Measurements from ENCODE around the gene C10orf120. TPM values are rescaled to one million over a fixed set of nuclear protein-coding genes. Genes with fewer than 3 reads are reported as not detected.

The C10orf120 gene
- not detected in 2 replicates for total RNA-seq
- not detected for total RNA-seq (2013)
- not detected in 2 replicates for polyA plus RNA-seq
- not detected in 2 replicates for polyA minus RNA-seq

GRCh38 chr10:122699796-122700455, at the start of gene C10orf120:
Gene C10orf120, minus strand, starts transcription at chr10:122699846. Its CDS starts 56 bp downstream, at chr10:122699790.
- no peaks in the 10 kb centered on the region for H3K79me2 ChIP-seq (ENCODE audit: control insufficient read depth, insufficient read depth, low read length)
- no peaks in the 10 kb centered on the region for H3K9me3 Mint-ChIP-seq (ENCODE audit: insufficient read depth)
- no peak within 1 kb of the TSS for H2AFZ ChIP-seq (ENCODE audit: insufficient read depth, low read depth, low read length, poor library complexity, severe bottlenecking)
- no peaks in the 10 kb centered on the region for H3K36me3 ChIP-seq (replicated peaks in 1 of 2; ENCODE audit: control extremely low read depth in 1 of 2, control insufficient read depth in 1 of 2, extremely low read depth in 1 of 2, insufficient read depth in 2 of 2, low read length in 1 of 2)
- H3K27ac Mint-ChIP-seq: no peak within 1 kb of the TSS
- DNase-seq (no peak), ATAC-seq (ENCODE audit: low read depth) (no peak)
- TF ChIP-seq CTCF (IDR thresholded peaks at IDR 0.05): no peak
- no peak for TF ChIP-seq EZH2 (IDR thresholded peaks at IDR 0.05; ENCODE audit: borderline replicate concordance, insufficient read depth, low read depth, low read length, poor library complexity, severe bottlenecking)
- no peaks in the 10 kb centered on the region for H3K9me3 ChIP-seq (ENCODE audit: control extremely low read depth in 1 of 3, control insufficient read depth in 2 of 3, insufficient read depth in 1 of 3, low read length in 2 of 3)
- H3K27me3 ChIP-seq (replicated peaks in 1 of 4; ENCODE audit: control extremely low read depth in 1 of 4, control insufficient read depth in 3 of 4, insufficient read depth in 4 of 4, low read length in 3 of 4): no peaks in the 10 kb centered on the region
- POLR2A ChIA-PET: no interaction called here
- peaks cover 13% of the 10 kb centered on the region for H3K27me3 Mint-ChIP-seq
- intact Hi-C loops (cut with micrococcal nuclease): no loop called here
- no peak within 1 kb of the TSS for H3K9ac ChIP-seq (ENCODE audit: low read length)
- H3K4me1 ChIP-seq (ENCODE audit: control insufficient read depth in 2 of 2, insufficient read depth in 2 of 2, low read length in 2 of 2): no peaks in the 10 kb centered on the region
- H3K4me3 ChIP-seq (ENCODE audit: control extremely low read depth in 1 of 5, extremely low read depth in 1 of 5, insufficient read depth in 1 of 5, low read depth in 2 of 5, low read length in 4 of 5): no peak within 1 kb of the TSS
- no peaks in the 10 kb centered on the region for H3K4me1 Mint-ChIP-seq
- H3K27ac ChIP-seq (ENCODE audit: low read length in 2 of 2): no peak within 1 kb of the TSS
- CTCF ChIA-PET: no interaction called here
- H4K20me1 ChIP-seq (ENCODE audit: control insufficient read depth, insufficient read depth, low read length, poor library complexity, severe bottlenecking): no peaks in the 10 kb centered on the region
- H3K4me3 Mint-ChIP-seq: no peak within 1 kb of the TSS
- no peak within 1 kb of the TSS for H3K4me2 ChIP-seq (replicated peaks; ENCODE audit: low read depth, low read length, poor library complexity, severe bottlenecking)
- 77% methylated on average over 4 of the region's 5 CpGs for WGBS (ENCODE audit: insufficient coverage)

GRCh38 chr10:122748496-122748895, 48.9 kb upstream of the C10orf120 start:
- CTCF ChIA-PET: no interaction called here
- POLR2A ChIA-PET: no interaction called here
- no peaks in the 10 kb centered on the region for H3K4me1 Mint-ChIP-seq

More at GRCh38 chr10:122748496-122748895, 48.9 kb upstream of the C10orf120 start:
- TF ChIP-seq CTCF (IDR thresholded peaks at IDR 0.05): no peak
- TF ChIP-seq EZH2 (IDR thresholded peaks at IDR 0.05; ENCODE audit: borderline replicate concordance, insufficient read depth, low read depth, low read length, poor library complexity, severe bottlenecking): no peak
- DNase-seq: no peak
- peaks cover 5% of the 10 kb centered on the region for H3K27me3 Mint-ChIP-seq
- Histone ChIP-seq H3K79me2 (ENCODE audit: control insufficient read depth, insufficient read depth, low read length) (no peaks in the 10 kb centered on the region), H3K36me3 (replicated peaks in 1 of 2; ENCODE audit: control extremely low read depth in 1 of 2, control insufficient read depth in 1 of 2, extremely low read depth in 1 of 2, insufficient read depth in 2 of 2, low read length in 1 of 2) (no peaks in the 10 kb centered on the region), H3K27ac (ENCODE audit: low read length in 2 of 2) (no peak overlapping the region), H4K20me1 (ENCODE audit: control insufficient read depth, insufficient read depth, low read length, poor library complexity, severe bottlenecking) (no peaks in the 10 kb centered on the region), H3K9me3 (ENCODE audit: control extremely low read depth in 1 of 3, control insufficient read depth in 2 of 3, insufficient read depth in 1 of 3, low read length in 2 of 3) (no peaks in the 10 kb centered on the region), H3K4me2 (replicated peaks; ENCODE audit: low read depth, low read length, poor library complexity, severe bottlenecking) (no peak overlapping the region), H2AFZ (ENCODE audit: insufficient read depth, low read depth, low read length, poor library complexity, severe bottlenecking) (no peak overlapping the region), H3K9ac (ENCODE audit: low read length) (no peak overlapping the region), H3K27me3 (replicated peaks in 1 of 4; ENCODE audit: control extremely low read depth in 1 of 4, control insufficient read depth in 3 of 4, insufficient read depth in 4 of 4, low read length in 3 of 4) (no peaks in the 10 kb centered on the region), H3K4me3 (ENCODE audit: control extremely low read depth in 1 of 5, extremely low read depth in 1 of 5, insufficient read depth in 1 of 5, low read depth in 2 of 5, low read length in 4 of 5) (no peak overlapping the region), H3K4me1 (ENCODE audit: control insufficient read depth in 2 of 2, insufficient read depth in 2 of 2, low read length in 2 of 2) (no peaks in the 10 kb centered on the region)
- intact Hi-C loops (cut with micrococcal nuclease): no loop called here
- no peaks in the 10 kb centered on the region for H3K9me3 Mint-ChIP-seq (ENCODE audit: insufficient read depth)
- 92% methylated on average over 2 of the region's 2 CpGs for WGBS (ENCODE audit: insufficient coverage)
- H3K4me3 Mint-ChIP-seq: no peak overlapping the region
- H3K27ac Mint-ChIP-seq: no peak overlapping the region
- no peak for ATAC-seq (ENCODE audit: low read depth)
